ENCODE measurements around the gene SEC22C. TPM values are rescaled to one million over a fixed set of nuclear protein-coding genes. Genes with fewer than 3 reads are reported as not detected.

SEC22C gene
- total and polyA plus RNA-seq, 2 donors (not counting 1 experiment from before 2014, with no cell fraction given), result 19.2 to 44.8 TPM

DNA sequence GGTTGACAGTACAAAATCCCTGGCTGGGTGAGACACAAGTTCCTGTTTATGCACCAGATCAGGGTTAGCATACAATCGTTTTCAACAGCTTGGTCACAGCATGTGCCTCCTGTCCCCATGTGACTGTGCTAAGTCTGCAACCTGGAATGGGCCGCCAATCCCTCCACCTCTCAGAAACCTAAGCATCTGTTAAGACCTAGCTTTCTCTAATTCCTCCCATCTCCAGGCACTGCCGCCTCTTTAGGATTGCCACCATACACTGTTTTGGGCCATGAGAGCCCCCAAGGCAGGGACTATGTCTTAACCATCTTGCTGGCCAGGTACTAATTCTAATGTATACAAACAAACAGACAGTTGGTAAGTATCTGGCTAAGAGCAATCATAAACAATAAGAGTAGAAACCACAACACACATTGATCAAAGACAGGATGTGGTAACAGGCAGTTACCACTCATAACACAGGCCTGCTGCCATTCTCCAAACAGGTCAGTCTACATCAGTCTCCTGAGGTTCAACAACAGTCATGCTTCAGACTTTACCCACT, 25.6 kb downstream of the SEC22C start:
- no peaks in the 10 kb centered on the region for H3K9me3 Mint-ChIP-seq (ENCODE audit: insufficient read depth)
- Histone ChIP-seq H2AFZ (ENCODE audit: insufficient read depth, low read depth, low read length, poor library complexity, severe bottlenecking) (no peak overlapping the region), H3K9me3 (ENCODE audit: control extremely low read depth in 1 of 3, control insufficient read depth in 2 of 3, insufficient read depth in 1 of 3, low read length in 2 of 3) (no peaks in the 10 kb centered on the region), H3K9ac (ENCODE audit: low read length) (no peak overlapping the region), H3K4me1 (ENCODE audit: control insufficient read depth in 2 of 2, insufficient read depth in 2 of 2, low read length in 2 of 2) (no peaks in the 10 kb centered on the region), H3K36me3 (replicated peaks in 1 of 2; ENCODE audit: control extremely low read depth in 1 of 2, control insufficient read depth in 1 of 2, extremely low read depth in 1 of 2, insufficient read depth in 2 of 2, low read length in 1 of 2) (peaks cover 2 to 74% of the 10 kb centered on the region in 2 experiments), H4K20me1 (ENCODE audit: control insufficient read depth, insufficient read depth, low read length, poor library complexity, severe bottlenecking) (no peaks in the 10 kb centered on the region), H3K27me3 (replicated peaks in 1 of 4; ENCODE audit: control extremely low read depth in 1 of 4, control insufficient read depth in 3 of 4, insufficient read depth in 4 of 4, low read length in 3 of 4) (no peaks in the 10 kb centered on the region), H3K27ac (ENCODE audit: low read length in 2 of 2) (no peak overlapping the region), H3K4me2 (replicated peaks; ENCODE audit: low read depth, low read length, poor library complexity, severe bottlenecking) (no peak overlapping the region), H3K4me3 (ENCODE audit: control extremely low read depth in 1 of 5, extremely low read depth in 1 of 5, insufficient read depth in 1 of 5, low read depth in 2 of 5, low read length in 4 of 5) (no peak overlapping the region), H3K79me2 (ENCODE audit: control insufficient read depth, insufficient read depth, low read length) (no peaks in the 10 kb centered on the region)
- H3K4me1 Mint-ChIP-seq, result no peaks in the 10 kb centered on the region
- intact Hi-C loops (cut with micrococcal nuclease), result no loop called here
- 63% methylated on average over 3 of the region's 3 CpGs for WGBS (ENCODE audit: insufficient coverage)
- ATAC-seq (ENCODE audit: low read depth), result no peak
- H3K27me3 Mint-ChIP-seq, result no peaks in the 10 kb centered on the region
- TF ChIP-seq EZH2 (IDR thresholded peaks at IDR 0.05; ENCODE audit: borderline replicate concordance, insufficient read depth, low read depth, low read length, poor library complexity, severe bottlenecking), result no peak
- TF ChIP-seq, protein P1, sequence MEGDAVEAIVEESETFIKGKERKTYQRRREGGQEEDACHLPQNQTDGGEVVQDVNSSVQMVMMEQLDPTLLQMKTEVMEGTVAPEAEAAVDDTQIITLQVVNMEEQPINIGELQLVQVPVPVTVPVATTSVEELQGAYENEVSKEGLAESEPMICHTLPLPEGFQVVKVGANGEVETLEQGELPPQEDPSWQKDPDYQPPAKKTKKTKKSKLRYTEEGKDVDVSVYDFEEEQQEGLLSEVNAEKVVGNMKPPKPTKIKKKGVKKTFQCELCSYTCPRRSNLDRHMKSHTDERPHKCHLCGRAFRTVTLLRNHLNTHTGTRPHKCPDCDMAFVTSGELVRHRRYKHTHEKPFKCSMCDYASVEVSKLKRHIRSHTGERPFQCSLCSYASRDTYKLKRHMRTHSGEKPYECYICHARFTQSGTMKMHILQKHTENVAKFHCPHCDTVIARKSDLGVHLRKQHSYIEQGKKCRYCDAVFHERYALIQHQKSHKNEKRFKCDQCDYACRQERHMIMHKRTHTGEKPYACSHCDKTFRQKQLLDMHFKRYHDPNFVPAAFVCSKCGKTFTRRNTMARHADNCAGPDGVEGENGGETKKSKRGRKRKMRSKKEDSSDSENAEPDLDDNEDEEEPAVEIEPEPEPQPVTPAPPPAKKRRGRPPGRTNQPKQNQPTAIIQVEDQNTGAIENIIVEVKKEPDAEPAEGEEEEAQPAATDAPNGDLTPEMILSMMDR (IDR thresholded peaks at IDR 0.05), result no peak
- ChIA-PET CTCF (no interaction called here), POLR2A (no interaction called here)
- H3K4me3 Mint-ChIP-seq, result no peak overlapping the region
- DNase-seq, result no peak
- peak overlapping the region; percentile 50 for H3K27ac Mint-ChIP-seq

DNA sequence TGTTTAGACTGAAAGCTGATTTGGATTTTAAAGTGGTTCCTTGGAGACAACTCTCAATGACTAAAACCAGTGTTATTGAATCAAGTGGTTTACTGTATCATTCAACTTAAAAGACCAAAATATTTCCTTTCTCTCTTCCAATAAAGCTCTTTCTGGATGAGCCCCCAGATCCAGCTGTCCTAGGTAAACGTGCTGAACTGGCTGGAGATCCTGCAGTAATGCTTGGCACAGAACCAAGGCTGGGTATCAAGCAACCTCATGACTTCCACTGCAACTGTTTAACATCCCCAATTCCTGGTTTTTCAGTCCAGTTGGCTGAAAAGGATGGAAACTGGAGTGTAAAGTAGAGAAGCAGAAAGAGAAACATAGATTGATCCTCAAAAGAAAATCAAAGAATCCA, 28.9 kb downstream of the SEC22C start:
- H3K9me3 Mint-ChIP-seq (ENCODE audit: insufficient read depth), result no peaks in the 10 kb centered on the region
- Histone ChIP-seq H3K27me3 (replicated peaks in 1 of 4; ENCODE audit: control extremely low read depth in 1 of 4, control insufficient read depth in 3 of 4, insufficient read depth in 4 of 4, low read length in 3 of 4) (no peaks in the 10 kb centered on the region), H3K36me3 (replicated peaks in 1 of 2; ENCODE audit: control extremely low read depth in 1 of 2, control insufficient read depth in 1 of 2, extremely low read depth in 1 of 2, insufficient read depth in 2 of 2, low read length in 1 of 2) (peaks cover 0 to 55% of the 10 kb centered on the region in 2 experiments), H4K20me1 (ENCODE audit: control insufficient read depth, insufficient read depth, low read length, poor library complexity, severe bottlenecking) (no peaks in the 10 kb centered on the region), H3K9me3 (ENCODE audit: control extremely low read depth in 1 of 3, control insufficient read depth in 2 of 3, insufficient read depth in 1 of 3, low read length in 2 of 3) (no peaks in the 10 kb centered on the region), H3K4me2 (replicated peaks; ENCODE audit: low read depth, low read length, poor library complexity, severe bottlenecking) (no peak overlapping the region), H3K9ac (ENCODE audit: low read length) (no peak overlapping the region), H3K79me2 (ENCODE audit: control insufficient read depth, insufficient read depth, low read length) (no peaks in the 10 kb centered on the region), H3K4me3 (ENCODE audit: control extremely low read depth in 1 of 5, extremely low read depth in 1 of 5, insufficient read depth in 1 of 5, low read depth in 2 of 5, low read length in 4 of 5) (no peak overlapping the region), H2AFZ (ENCODE audit: insufficient read depth, low read depth, low read length, poor library complexity, severe bottlenecking) (no peak overlapping the region), H3K4me1 (ENCODE audit: control insufficient read depth in 2 of 2, insufficient read depth in 2 of 2, low read length in 2 of 2) (no peaks in the 10 kb centered on the region), H3K27ac (ENCODE audit: low read length in 2 of 2) (no peak overlapping the region)
- ChIA-PET POLR2A (no interaction called here), CTCF (interaction anchor here (1.1 to 9.0 kb wide), 4 partner anchors 9 to 20 kb away, joined by 3 to 71 read pairs (median 4); no protein-coding TSS in a partner anchor)
- intact Hi-C loops (cut with micrococcal nuclease), result no loop called here
- no peak overlapping the region for H3K4me3 Mint-ChIP-seq
- H3K27me3 Mint-ChIP-seq, result no peaks in the 10 kb centered on the region
- H3K27ac Mint-ChIP-seq, result no peak overlapping the region
- H3K4me1 Mint-ChIP-seq, result no peaks in the 10 kb centered on the region
- ATAC-seq (ENCODE audit: low read depth) (no peak), DNase-seq (no peak)
- TF ChIP-seq, protein P1 (IDR thresholded peaks at IDR 0.05), result no peak
- no peak for TF ChIP-seq EZH2 (IDR thresholded peaks at IDR 0.05; ENCODE audit: borderline replicate concordance, insufficient read depth, low read depth, low read length, poor library complexity, severe bottlenecking)
- WGBS (ENCODE audit: insufficient coverage), result 90% methylated on average over 1 of the region's 1 CpG

Data from B cell (primary cell).